Glutamatergic neuron (in vitro differentiated cells): ENCODE measurements around the gene NCOA7. TPM values are rescaled to one million over a fixed set of nuclear protein-coding genes. Genes with fewer than 3 reads are reported as not detected.
"Not testable (repeated sequence)": the region's sequence is repeated elsewhere in the genome, so short reads cannot be mapped to it uniquely, and the experiment has no call there.

Experiments used
- DNase-seq: peaks from one replicate; pipeline ENCODE4 v3.0.0; 2022
- H3K27ac Mint-ChIP-seq: one replicate; pipeline ENCODE4 v1.8.0; 2020; ENCODE audit warnings: mild to moderate bottlenecking, mixed read lengths, inconsistent platforms; ENCODE audit not compliant: unreplicated experiment
- H3K27me3 Mint-ChIP-seq: one replicate; pipeline ENCODE4 v1.8.0; 2020; ENCODE audit warnings: mild to moderate bottlenecking, moderate library complexity, mixed read lengths, inconsistent platforms; ENCODE audit not compliant: unreplicated experiment
- H3K36me3 Mint-ChIP-seq: one replicate; pipeline ENCODE4 v1.8.0; 2020; ENCODE audit warnings: mild to moderate bottlenecking, mixed read lengths, inconsistent platforms; ENCODE audit not compliant: unreplicated experiment
- H3K4me1 Mint-ChIP-seq: one replicate; pipeline ENCODE4 v1.8.0; 2020; ENCODE audit warnings: mild to moderate bottlenecking, low read depth, mixed read lengths, inconsistent platforms; ENCODE audit not compliant: unreplicated experiment
- H3K4me3 Mint-ChIP-seq: one replicate; pipeline ENCODE4 v1.8.0; 2020; ENCODE audit warnings: mild to moderate bottlenecking, mixed read lengths, inconsistent platforms; ENCODE audit not compliant: unreplicated experiment
- H3K9me3 Mint-ChIP-seq: one replicate; pipeline ENCODE4 v1.8.0; 2020; ENCODE audit warnings: mild to moderate bottlenecking, moderate library complexity, mixed read lengths, inconsistent platforms; ENCODE audit not compliant: unreplicated experiment
- total RNA-seq: library from RNA; stranded (reverse); fragmentation: NEBNext Ultra II Directional; extraction: Animal tissue kit (Norgen Biotek cat#: 25700); gene quantifications from one replicate; pipeline ENCODE4 v1.2.1, GENCODE V29; 2021; ENCODE audit not compliant: unreplicated experiment
- TF ChIP-seq, protein P1 (sequence below): fragments of 200-600 bp; sonication (generic); IDR thresholded peaks from one replicate; pipeline ENCODE4 v1.5.0; 2021; ENCODE audit not compliant: partially characterized antibody, unreplicated experiment

The NCOA7 gene
- total RNA-seq, 1 donor from 2014 or later: 23.5 TPM

- TF ChIP-seq, protein P1, sequence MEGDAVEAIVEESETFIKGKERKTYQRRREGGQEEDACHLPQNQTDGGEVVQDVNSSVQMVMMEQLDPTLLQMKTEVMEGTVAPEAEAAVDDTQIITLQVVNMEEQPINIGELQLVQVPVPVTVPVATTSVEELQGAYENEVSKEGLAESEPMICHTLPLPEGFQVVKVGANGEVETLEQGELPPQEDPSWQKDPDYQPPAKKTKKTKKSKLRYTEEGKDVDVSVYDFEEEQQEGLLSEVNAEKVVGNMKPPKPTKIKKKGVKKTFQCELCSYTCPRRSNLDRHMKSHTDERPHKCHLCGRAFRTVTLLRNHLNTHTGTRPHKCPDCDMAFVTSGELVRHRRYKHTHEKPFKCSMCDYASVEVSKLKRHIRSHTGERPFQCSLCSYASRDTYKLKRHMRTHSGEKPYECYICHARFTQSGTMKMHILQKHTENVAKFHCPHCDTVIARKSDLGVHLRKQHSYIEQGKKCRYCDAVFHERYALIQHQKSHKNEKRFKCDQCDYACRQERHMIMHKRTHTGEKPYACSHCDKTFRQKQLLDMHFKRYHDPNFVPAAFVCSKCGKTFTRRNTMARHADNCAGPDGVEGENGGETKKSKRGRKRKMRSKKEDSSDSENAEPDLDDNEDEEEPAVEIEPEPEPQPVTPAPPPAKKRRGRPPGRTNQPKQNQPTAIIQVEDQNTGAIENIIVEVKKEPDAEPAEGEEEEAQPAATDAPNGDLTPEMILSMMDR: no peak
- H3K9me3 Mint-ChIP-seq: peaks cover 2% of the 10 kb centered on the region
- no peak for DNase-seq
- H3K36me3 Mint-ChIP-seq: peaks cover 5% of the 10 kb centered on the region
- no peak overlapping the region for H3K27ac Mint-ChIP-seq
- no peak overlapping the region for H3K4me3 Mint-ChIP-seq
- H3K4me1 Mint-ChIP-seq: no peaks in the 10 kb centered on the region
- no peaks in the 10 kb centered on the region for H3K27me3 Mint-ChIP-seq
Observed at GRCh38 chr6:125931733-125932450, 141.1 kb downstream of the NCOA7 start.

DNA sequence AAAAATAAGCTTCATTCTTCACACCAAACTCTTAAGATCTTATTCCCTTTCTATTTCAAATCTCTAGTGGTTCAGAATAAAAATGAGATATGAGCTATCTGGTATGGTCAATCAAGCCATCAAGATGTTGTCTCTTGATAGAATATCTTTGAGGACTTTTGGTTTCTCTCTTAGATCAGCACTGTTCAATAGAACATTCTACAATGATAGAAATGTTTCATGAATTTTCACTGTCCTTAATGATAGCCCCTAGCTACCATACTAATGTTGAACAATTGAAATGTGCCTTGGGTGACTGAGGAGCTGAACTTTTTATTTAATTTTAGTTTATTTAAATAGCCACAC, 141.7 kb downstream of the NCOA7 start:
- Mint-ChIP-seq H3K4me1 (no peaks in the 10 kb centered on the region), H3K36me3 (peaks cover 5% of the 10 kb centered on the region), H3K9me3 (peaks cover 2% of the 10 kb centered on the region), H3K27ac (no peak overlapping the region), H3K4me3 (no peak overlapping the region), H3K27me3 (no peaks in the 10 kb centered on the region)
- TF ChIP-seq, protein P1: no peak
- DNase-seq: no peak

- H3K4me1 Mint-ChIP-seq, H3K27me3 Mint-ChIP-seq, DNase-seq, H3K36me3 Mint-ChIP-seq, H3K27ac Mint-ChIP-seq, H3K4me3 Mint-ChIP-seq, H3K9me3 Mint-ChIP-seq: not testable (repeated sequence)
Observed at GRCh38 chr6:125935520-125935919, 144.8 kb downstream of the NCOA7 start.

DNA sequence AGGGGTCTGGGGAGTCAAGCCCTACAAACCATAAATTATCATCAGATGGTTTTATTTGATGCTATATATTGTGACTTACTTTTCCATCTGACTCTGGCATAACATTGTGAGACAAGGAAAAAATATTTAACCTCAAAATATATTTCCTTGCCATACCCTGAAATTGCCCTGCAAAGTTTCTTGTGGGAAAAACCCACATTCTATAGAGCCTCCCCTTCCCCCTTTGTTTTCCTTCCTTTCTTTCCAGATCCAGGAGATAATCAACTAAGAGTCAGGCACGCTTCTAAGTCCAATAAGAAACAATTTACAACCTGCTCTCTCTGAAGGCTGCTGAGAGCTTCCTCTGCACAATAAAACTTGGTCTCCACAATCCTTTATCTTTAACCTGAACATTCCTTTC, 148.3 kb downstream of the NCOA7 start:
- no peak for DNase-seq
- Mint-ChIP-seq H3K4me1 (no peaks in the 10 kb centered on the region), H3K27me3 (no peaks in the 10 kb centered on the region), H3K27ac (no peak overlapping the region), H3K36me3 (no peaks in the 10 kb centered on the region), H3K4me3 (no peak overlapping the region), H3K9me3 (peaks cover 2% of the 10 kb centered on the region)
- TF ChIP-seq, protein P1: no peak

DNA sequence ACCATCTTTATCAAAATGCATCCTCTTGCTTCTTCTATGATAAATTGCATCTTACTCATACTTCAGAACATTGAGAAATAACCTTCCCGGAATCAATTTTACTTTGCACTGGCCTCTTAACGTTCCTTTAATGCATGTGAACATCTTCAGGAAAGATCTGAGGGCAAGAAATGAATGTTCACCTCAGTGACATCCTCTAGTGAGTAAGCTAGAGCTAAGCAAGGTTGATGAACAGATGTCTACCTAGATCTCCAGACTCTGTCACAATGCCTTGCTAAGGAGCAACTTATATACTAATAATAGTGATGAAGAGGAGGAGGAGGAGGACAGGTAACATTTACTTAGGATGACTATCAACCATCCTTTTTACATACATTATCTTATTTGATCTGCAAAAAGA, 149.0 kb downstream of the NCOA7 start:
- TF ChIP-seq, protein P1: no peak
- Mint-ChIP-seq H3K9me3 (peaks cover 2% of the 10 kb centered on the region), H3K4me1 (no peaks in the 10 kb centered on the region), H3K4me3 (no peak overlapping the region), H3K36me3 (no peaks in the 10 kb centered on the region), H3K27ac (no peak overlapping the region), H3K27me3 (no peaks in the 10 kb centered on the region)
- no peak for DNase-seq
